ENCODE data around the gene EPB41L2.
A peak's percentile ranks its signal among the peaks of the same experiment; 100 is the strongest.
"Not testable (repeated sequence)": the region's sequence is repeated elsewhere in the genome, so short reads cannot be mapped to it uniquely, and the experiment has no call there.

EPB41L2 gene

GRCh38 chr6:130970839-130971410, 92.1 kb downstream of the EPB41L2 start:
- DNase-seq = no peak

GRCh38 chr6:130969791-130970491, 93.1 kb downstream of the EPB41L2 start:
- DNase-seq = no peak

DNA sequence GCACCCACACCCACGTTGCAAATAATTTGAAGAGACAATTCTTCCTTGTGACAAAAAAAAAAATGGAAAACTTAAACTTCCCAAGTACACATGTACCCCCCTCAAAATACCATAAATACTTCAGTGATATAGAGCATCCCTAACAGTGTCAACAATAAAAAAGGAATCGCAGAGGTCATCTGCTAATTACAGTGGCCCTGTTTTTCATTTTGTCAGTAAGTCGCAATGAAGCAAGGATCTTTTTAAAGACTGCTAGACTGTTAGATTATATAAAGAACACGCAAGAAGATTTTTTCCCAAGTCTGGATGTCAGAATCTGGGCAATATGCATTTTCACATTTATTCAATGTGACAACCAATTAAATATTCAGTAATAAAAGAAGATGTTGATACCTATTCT, 93.9 kb downstream of the EPB41L2 start:
- no peak for DNase-seq

- no peak for DNase-seq
These were observed 94.6 kb downstream of the EPB41L2 start for GRCh38 chr6:130968476-130968875.

DNA sequence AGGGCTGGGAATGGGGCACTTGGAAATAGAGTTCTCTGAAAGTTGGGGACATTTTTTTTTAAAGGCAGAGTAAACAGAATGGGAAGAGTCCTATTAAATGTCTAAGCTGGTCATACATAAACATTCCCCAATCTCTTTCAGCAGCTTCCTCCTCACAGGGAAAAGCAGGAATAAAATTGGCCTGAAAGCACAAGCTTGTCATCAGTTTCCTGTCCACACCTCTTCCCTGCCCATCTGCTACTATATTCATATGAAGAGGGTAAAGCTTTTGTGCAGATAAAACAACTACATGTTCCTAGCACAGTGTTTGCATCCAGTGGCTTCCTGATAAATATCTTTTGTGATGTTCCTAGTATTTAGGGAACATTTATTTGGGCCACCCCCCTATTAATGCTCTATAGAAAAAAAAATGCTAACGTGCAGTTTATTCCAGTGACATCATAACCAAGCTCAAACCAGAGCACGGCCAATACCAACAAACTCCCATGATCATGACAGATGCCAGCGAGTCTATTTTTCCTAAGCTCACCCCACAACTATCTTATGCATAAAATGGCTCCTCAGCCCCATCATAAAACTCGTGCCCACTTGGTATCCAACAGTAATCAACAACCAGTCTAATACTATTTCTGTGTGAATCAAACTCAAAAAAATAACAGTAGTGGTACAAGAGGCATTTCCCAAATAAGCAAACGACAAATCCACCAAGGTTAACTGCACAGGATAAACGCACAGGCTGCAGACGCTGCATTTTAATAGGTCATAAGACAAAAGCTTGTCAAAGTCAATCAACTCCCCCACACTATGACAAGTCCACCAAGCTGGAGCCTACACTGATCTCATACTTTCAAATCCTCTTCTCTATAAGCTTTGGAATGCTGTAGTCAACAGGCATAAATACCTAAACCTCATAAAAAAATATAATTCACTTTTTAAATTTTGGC, 95.3 kb downstream of the EPB41L2 start:
- no peak for DNase-seq

- no peak for DNase-seq
These were observed 96.6 kb downstream of the EPB41L2 start for GRCh38 chr6:130966344-130966980.

GRCh38 chr6:130965656-130966055, 97.4 kb downstream of the EPB41L2 start:
- DNase-seq = no peak

DNA sequence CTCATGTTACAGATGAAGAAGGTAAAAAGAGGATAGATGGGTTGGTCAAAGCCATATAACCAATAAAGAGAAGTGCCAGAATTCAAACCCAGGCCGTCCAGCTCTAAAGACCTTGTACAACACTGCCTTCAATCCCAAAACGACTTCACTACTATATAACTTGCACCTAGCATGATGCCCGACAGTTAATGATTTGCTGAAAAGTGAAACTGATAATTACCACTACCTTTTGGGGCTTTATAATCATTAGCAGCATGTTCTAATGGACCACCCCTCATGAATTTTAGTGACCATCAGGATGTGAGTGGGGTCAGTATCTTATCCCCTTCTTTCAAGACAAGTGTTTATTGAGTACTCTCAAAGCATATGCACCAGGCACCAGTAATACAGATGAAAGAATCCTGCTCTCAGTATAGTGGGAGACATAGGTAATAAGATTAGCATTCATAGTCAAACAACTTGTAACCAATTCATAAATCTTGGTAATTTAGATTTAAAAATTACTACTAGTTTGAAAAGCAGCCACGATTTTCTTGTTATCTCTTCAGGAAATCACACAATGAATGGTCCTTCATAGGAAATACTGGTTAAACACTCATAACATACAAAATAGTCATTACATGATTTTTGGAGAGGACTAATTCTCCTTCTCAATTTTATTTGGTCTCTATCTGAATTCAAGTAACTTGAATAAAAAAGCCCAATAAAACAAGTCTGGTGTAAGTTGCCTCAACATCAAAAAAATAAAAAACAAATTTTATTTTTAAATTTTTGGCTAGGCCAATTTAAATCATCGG, 98.0 kb downstream of the EPB41L2 start:
- peak in 1 of 5 experiments; percentile 36 for DNase-seq

GRCh38 chr6:130964289-130964688, 98.8 kb downstream of the EPB41L2 start:
- DNase-seq = no peak

DNA sequence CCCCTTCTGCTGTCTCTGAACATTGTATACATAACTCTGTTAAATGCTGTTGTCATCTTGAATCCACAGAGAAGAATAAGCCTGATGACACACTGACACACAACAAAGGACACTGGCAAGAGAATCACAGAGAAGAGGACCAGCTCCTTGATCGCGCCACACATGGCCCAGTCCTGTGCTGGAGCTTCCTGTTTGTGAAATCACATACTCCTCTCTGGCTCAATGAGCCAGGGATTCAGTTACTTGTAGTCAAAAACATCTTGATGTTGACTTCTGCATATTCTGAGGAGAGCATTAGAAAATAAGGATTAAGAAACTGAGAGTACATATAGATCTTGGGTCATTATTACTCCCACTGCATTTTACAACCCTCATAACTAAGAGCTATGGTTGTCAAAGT, 100.1 kb downstream of the EPB41L2 start:
- DNase-seq = no peak

GRCh38 chr6:130961148-130961547, 101.9 kb downstream of the EPB41L2 start:
- no peak for DNase-seq

DNA sequence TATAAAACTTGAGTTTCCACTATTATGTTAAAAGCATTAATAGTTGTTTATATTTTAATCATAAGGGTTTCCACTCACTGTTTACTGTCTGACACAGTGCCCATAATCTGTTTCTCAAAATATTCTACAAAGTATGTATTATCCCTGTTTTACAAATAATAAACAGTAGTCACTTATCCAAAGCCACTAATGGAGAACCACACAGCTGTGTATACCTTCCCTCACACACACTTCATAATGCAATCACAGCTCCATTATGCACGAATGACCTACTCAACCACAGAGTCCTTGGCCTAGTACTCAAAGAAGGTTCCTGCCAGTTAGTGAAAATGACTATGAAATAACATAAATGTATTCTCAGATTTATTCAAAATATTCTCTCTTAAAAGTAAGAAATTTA, 103.1 kb downstream of the EPB41L2 start:
- no peak for DNase-seq

GRCh38 chr6:130958468-130958867, 104.6 kb downstream of the EPB41L2 start:
- no peak for DNase-seq

DNA sequence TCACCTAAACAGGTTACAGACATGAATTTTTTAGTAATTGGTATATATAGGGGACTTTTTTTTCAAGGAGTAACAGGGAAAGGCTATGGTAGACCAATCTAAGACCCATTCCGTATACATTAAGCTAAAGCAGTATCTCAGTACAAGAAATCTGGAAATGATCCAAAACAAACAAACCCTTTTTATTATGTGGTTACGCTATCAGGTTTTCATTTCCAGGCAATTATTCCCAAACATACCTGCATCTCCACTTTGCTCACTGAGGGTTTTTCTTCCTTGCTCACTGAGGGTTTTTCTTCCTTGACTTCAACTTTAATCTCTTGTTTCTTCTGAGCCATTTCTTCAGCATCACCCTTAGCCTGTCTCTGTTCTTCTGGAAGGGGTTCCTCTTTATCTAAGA, 107.3 kb downstream of the EPB41L2 start:
- DNase-seq = no peak

- DNase-seq = no peak
These were observed 113.5 kb downstream of the EPB41L2 start for GRCh38 chr6:130949553-130949952.

- no peak for DNase-seq
These were observed 115.6 kb downstream of the EPB41L2 start for GRCh38 chr6:130947464-130947863.

- DNase-seq = no peak
These were observed 117.0 kb downstream of the EPB41L2 start for GRCh38 chr6:130946076-130946475.

DNA sequence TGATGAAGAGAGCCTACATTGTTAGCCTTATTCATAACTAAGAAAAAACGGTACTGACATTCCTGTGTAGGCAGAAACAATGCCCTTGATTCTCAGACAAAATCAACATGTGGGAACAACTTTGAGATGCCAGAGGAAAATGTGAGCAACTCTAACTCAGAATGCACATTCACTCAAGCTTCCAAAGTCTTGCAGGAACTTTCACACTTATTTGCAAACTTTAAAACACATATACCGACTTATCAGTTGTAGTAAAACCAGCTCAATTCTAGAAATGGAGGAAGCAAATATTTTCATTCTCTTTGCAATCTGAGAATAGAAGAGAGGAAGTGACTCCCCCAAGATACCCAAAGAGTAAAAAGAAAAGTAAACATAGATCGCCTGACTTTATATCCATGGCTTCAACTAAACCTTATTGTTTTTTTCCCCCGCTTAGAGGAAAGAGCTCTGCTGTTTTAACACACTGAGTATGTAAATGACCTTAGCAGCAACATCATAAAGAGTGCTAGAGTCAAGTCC, 117.6 kb downstream of the EPB41L2 start:
- no peak for DNase-seq

DNA sequence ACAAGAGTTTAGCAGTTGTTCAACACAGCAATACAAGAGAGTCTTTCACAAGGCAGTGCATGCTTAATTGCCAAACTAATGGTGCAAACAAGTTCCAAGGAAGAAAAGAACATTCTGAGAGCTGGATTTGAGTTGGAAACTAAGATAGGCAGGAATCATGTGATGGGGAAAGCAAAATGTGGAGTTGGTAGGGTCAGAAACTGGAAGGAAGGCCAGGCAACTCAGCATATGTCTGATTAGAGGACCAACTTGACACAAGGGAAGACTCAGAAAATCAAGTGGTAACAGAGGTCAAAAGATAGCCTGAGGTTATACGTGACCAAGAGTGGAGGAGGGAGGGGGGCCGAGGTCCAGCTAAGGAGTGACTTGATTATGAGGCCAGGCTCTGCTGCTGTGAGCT, 118.6 kb downstream of the EPB41L2 start:
- DNase-seq = no peak

DNA sequence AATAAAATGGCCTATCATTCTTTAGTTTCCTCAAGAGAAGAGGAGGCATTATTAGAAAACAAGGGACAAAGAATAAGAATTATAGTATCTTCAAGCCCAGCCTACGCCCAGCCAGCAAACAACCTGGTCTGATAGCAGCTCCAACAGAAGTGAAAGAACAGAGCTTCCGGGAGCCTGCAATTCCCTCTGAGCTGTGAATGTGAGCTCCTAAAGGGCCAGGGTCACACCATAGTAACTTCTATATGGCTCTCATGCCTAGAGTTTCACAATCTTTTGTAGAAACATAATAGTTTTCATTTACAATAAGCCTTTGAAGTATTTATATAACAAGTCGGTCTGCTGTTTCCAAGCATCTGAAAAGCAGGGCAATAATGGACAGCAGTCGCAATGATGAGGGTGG, 119.3 kb downstream of the EPB41L2 start:
- no peak for DNase-seq

- DNase-seq = not testable (repeated sequence)
These were observed 120.3 kb downstream of the EPB41L2 start for GRCh38 chr6:130942752-130943151.

Measured in T-helper 2 cell (primary cell).